Naive thymus-derived CD4-positive, alpha-beta T cell (primary cell): ENCODE measurements around the gene WFIKKN2. TPM values are rescaled to one million over a fixed set of nuclear protein-coding genes. Genes with fewer than 3 reads are reported as not detected.
A peak's percentile ranks its signal among the peaks of the same experiment; 100 is the strongest.

Source experiments
- ATAC-seq: fragments of 150-1000 bp; cut with Tn5 transposase; 2 replicates; pipeline ENCODE4 v1.10.0; 2021; ENCODE audit warnings: mild to moderate bottlenecking, moderate library complexity
- CTCF ChIA-PET: fragments of 350-600 bp; sonication (Branson Sonifier 250); formaldehyde crosslinking; loops from one replicate; lab custom pipeline; 2021; ENCODE audit warnings: antibody characterized with exemption; lab: Charles Lee
- POLR2A ChIA-PET: fragments of 350-600 bp; sonication (Branson Sonifier 250); formaldehyde crosslinking; loops from one replicate; lab custom pipeline; 2021; ENCODE audit warnings: antibody characterized with exemption, inconsistent platforms; lab: Charles Lee
- DNase-seq, 9 donors: peaks; one replicate each; pipeline versions ENCODE4 v3.0.0 to v3.0.0-alpha.2; 2020 to 2022; ENCODE audit warnings: mixed read lengths in 1 of 9
- H3K27ac ChIP-seq: one replicate; pipeline ENCODE4 v1.7.0; 2013; ENCODE audit warnings: mild to moderate bottlenecking, low read depth, low read length, moderate library complexity
- H3K27me3 ChIP-seq, 2 donors: one replicate each; pipeline ENCODE4 v1.7.0; 2013; ENCODE audit warnings: low read length in 2 of 2, mild to moderate bottlenecking in 2 of 2, moderate library complexity in 2 of 2; ENCODE audit not compliant: control insufficient read depth in 2 of 2, insufficient read depth in 2 of 2
- H3K36me3 ChIP-seq, 3 experiments: 1 replicate in 2 of 3; 2 replicates in 1 of 3; pipeline ENCODE4 v1.7.0; 2013; ENCODE audit warnings: low read length in 3 of 3, mild to moderate bottlenecking in 3 of 3, moderate library complexity in 1 of 3; ENCODE audit not compliant: insufficient read depth in 3 of 3, control insufficient read depth in 2 of 3
- H3K4me1 ChIP-seq, 2 donors: one replicate each; pipeline ENCODE4 v1.7.0; 2013; ENCODE audit warnings: low read length in 2 of 2, mild to moderate bottlenecking in 2 of 2, moderate library complexity in 1 of 2; ENCODE audit not compliant: control insufficient read depth in 2 of 2, insufficient read depth in 2 of 2
- H3K4me3 ChIP-seq: 2 replicates; pipeline ENCODE4 v1.7.0; 2013; ENCODE audit warnings: mild to moderate bottlenecking, low read length
- H3K9me3 ChIP-seq, 3 experiments: 1 replicate in 2 of 3; 2 replicates in 1 of 3; pipeline ENCODE4 v1.7.0; 2013; ENCODE audit warnings: low read length in 3 of 3; ENCODE audit not compliant: control insufficient read depth in 2 of 3
- H3K27ac Mint-ChIP-seq, 9 donors: one replicate each; pipeline ENCODE4 v1.8.0; 2020 to 2022; ENCODE audit warnings: mixed read lengths in 9 of 9, mild to moderate bottlenecking in 8 of 9, moderate library complexity in 5 of 9, inconsistent platforms in 2 of 9
- H3K27me3 Mint-ChIP-seq, 5 donors: one replicate each; pipeline ENCODE4 v1.8.0; 2021 to 2022; ENCODE audit warnings: mixed read lengths in 5 of 5, mild to moderate bottlenecking in 1 of 5
- H3K36me3 Mint-ChIP-seq, 5 donors: one replicate each; pipeline ENCODE4 v1.8.0; 2020 to 2022; ENCODE audit warnings: mixed read lengths in 5 of 5, mild to moderate bottlenecking in 3 of 5, inconsistent platforms in 1 of 5
- H3K4me1 Mint-ChIP-seq, 7 donors: one replicate each; pipeline ENCODE4 v1.8.0; 2020 to 2022; ENCODE audit warnings: mixed read lengths in 7 of 7, mild to moderate bottlenecking in 3 of 7, inconsistent platforms in 1 of 7
- H3K4me3 Mint-ChIP-seq, 10 donors: one replicate each; pipeline ENCODE4 v1.8.0; 2020 to 2022; ENCODE audit warnings: mild to moderate bottlenecking in 10 of 10, mixed read lengths in 10 of 10, moderate library complexity in 6 of 10, inconsistent platforms in 2 of 10
- H3K9me3 Mint-ChIP-seq, 11 donors: one replicate each; pipeline ENCODE4 v1.8.0; 2020 to 2022; ENCODE audit warnings: mixed read lengths in 11 of 11, mild to moderate bottlenecking in 4 of 11, inconsistent platforms in 1 of 11, moderate library complexity in 1 of 11
- intact Hi-C, 2 donors: fragments of 100-400 bp; cut with micrococcal nuclease; formaldehyde crosslinking; loops; one replicate each; pipeline ENCODE4 v1.15.1; 2023
- polyA plus RNA-seq, 2 donors: library from polyadenylated mRNA; unstranded; fragments of 300-500 nt; fragmentation: Illumina TruSeq; gene quantifications; one replicate each; pipeline ENCODE4 v1.2.3, GENCODE V29; 2021
- total RNA-seq, 6 experiments: library from RNA in 5 of 6; stranded (reverse) in 5 of 6; gene quantifications; 1 replicate in 5 of 6; 2 replicates in 1 of 6; pipeline ENCODE4 v1.2.3 and lab custom pipeline; 2021 to 2026

WFIKKN2 gene
- total and polyA plus RNA-seq, 7 experiments from 2014 or later = not detected

GRCh38 chr17:50848039-50848438 is 12.7 kb downstream of the WFIKKN2 start:
- Histone ChIP-seq H3K4me3 (no peak overlapping the region), H3K27ac (no peak overlapping the region), H3K36me3 (no peaks in the 10 kb centered on the region), H3K27me3 (no peaks in the 10 kb centered on the region), H3K4me1 (peaks cover 5 to 7% of the 10 kb centered on the region in 2 donors), H3K9me3 (no peaks in the 10 kb centered on the region)
- Mint-ChIP-seq H3K4me3 (no peak overlapping the region), H3K36me3 (no peaks in the 10 kb centered on the region), H3K4me1 (peaks cover 11 to 17% (median 16%) of the 10 kb centered on the region in 7 donors), H3K9me3 (peaks cover 0 to 1% (median 0%) of the 10 kb centered on the region in 11 donors), H3K27me3 (peaks cover 0 to 2% (median 0%) of the 10 kb centered on the region in 5 donors), H3K27ac (no peak overlapping the region)
- ChIA-PET CTCF (interaction anchor here (10.8 kb wide), 1 partner anchor 103 kb away, joined by 393 read pairs; no protein-coding TSS in a partner anchor), POLR2A (interaction anchor here (0.7 to 13.6 kb wide), 3 partner anchors 16 to 97 kb away, joined by 3 to 282 read pairs (median 3); partner anchors contain the start of gene TOB1)
- intact Hi-C loops = no loop called here
- DNase-seq = no peak
- ATAC-seq = no peak

GRCh38 chr17:50848711-50849110 is 13.3 kb downstream of the WFIKKN2 start:
- Mint-ChIP-seq H3K36me3 (no peaks in the 10 kb centered on the region), H3K9me3 (peaks cover 0 to 1% (median 0%) of the 10 kb centered on the region in 11 donors), H3K27ac (no peak overlapping the region), H3K27me3 (peaks cover 0 to 8% (median 0%) of the 10 kb centered on the region in 5 donors), H3K4me3 (no peak overlapping the region), H3K4me1 (peaks cover 13 to 22% (median 20%) of the 10 kb centered on the region in 7 donors)
- Histone ChIP-seq H3K27me3 (no peaks in the 10 kb centered on the region), H3K4me1 (peaks cover 5 to 7% of the 10 kb centered on the region in 2 donors), H3K4me3 (no peak overlapping the region), H3K9me3 (no peaks in the 10 kb centered on the region), H3K36me3 (no peaks in the 10 kb centered on the region), H3K27ac (no peak overlapping the region)
- ChIA-PET CTCF (interaction anchor here (0.7 to 10.8 kb wide), 2 partner anchors 102 to 132 kb away, joined by 5 to 393 read pairs; no protein-coding TSS in a partner anchor), POLR2A (interaction anchor here (0.7 to 13.6 kb wide), 4 partner anchors 15 to 302 kb away, joined by 3 to 282 read pairs (median 3); partner anchors contain the start of genes SPATA20 and TOB1)
- intact Hi-C loops = no loop called here
- DNase-seq (no peak), ATAC-seq (no peak)

- H3K9me3 Mint-ChIP-seq = peaks cover 0 to 1% (median 0%) of the 10 kb centered on the region in 11 donors
- ChIA-PET POLR2A (interaction anchor here (3.9 to 18.6 kb wide), 3 partner anchors 13 to 99 kb away, joined by 54 to 828 read pairs (median 282); partner anchors contain the start of gene TOB1), CTCF (interaction anchor here (4.5 to 10.8 kb wide), 2 partner anchors 12 to 100 kb away, joined by 58 to 393 read pairs; no protein-coding TSS in a partner anchor)
- peaks cover 18 to 31% (median 27%) of the 10 kb centered on the region in 7 donors for H3K4me1 Mint-ChIP-seq
- no peaks in the 10 kb centered on the region for H3K27me3 ChIP-seq
- no peaks in the 10 kb centered on the region for H3K9me3 ChIP-seq
- intact Hi-C loops = loop anchor here (5.0 kb wide), 2 partner anchors 207 to 302 kb away; partner anchors contain the start of gene NME1 (in 1 of the 2)
- peaks cover 5 to 7% of the 10 kb centered on the region in 2 donors for H3K4me1 ChIP-seq
- no peak for ATAC-seq
- no peak overlapping the region for H3K27ac Mint-ChIP-seq
- no peak overlapping the region for H3K27ac ChIP-seq
- no peak for DNase-seq
- H3K4me3 ChIP-seq = no peak overlapping the region
- H3K4me3 Mint-ChIP-seq = no peak overlapping the region
- peaks cover 0 to 25% (median 0%) of the 10 kb centered on the region in 5 donors for H3K27me3 Mint-ChIP-seq
- no peaks in the 10 kb centered on the region for H3K36me3 Mint-ChIP-seq
- H3K36me3 ChIP-seq = no peaks in the 10 kb centered on the region
These were observed 15.3 kb downstream of the WFIKKN2 start for GRCh38 chr17:50850640-50851039.

DNA sequence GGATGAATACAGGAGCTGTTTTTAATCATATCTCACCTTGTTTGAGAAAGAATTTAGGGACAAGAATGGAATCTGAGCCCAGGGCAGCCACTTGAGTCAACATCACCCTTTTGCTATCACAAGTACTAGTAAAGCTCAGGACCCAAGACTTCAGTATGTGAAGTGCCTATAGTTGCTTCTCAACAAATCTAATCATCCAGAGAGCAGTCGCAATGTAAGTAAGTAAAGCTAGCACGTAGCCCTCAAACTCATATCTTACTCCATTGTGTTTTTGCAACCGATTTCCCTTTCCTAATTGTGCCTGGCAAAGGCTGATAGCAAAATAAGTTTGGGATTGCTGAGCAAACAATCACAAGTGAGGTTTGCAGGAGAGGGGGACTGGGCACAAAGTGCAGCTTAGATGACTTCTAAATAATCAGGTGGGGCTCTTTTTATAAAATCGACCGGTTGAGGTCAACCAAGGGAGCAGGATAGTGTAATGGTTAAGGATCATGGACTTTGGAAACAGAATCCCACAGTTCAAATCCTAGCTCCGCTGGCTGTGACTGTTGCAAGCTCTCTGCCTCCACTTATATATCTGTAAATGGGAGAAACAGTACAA is 17.7 kb downstream of the WFIKKN2 start:
- ChIA-PET POLR2A (interaction anchor here (0.8 to 18.6 kb wide), 13 partner anchors 11 to 102 kb away, joined by 3 to 828 read pairs (median 6); partner anchors contain the start of gene TOB1), CTCF (interaction anchor here (1.0 to 10.8 kb wide), 21 partner anchors 10 to 300 kb away, joined by 3 to 393 read pairs (median 4); partner anchors contain the start of genes NME1 and TOB1)
- H3K4me3 ChIP-seq = no peak overlapping the region
- Mint-ChIP-seq H3K4me3 (peak overlapping the region in 8 of 10 donors; percentile 75 to 89 (median 85)), H3K27ac (peak overlapping the region in 7 of 9 donors; percentile 41 to 93 (median 88)), H3K36me3 (no peaks in the 10 kb centered on the region), H3K9me3 (peaks cover 0 to 1% (median 0%) of the 10 kb centered on the region in 11 donors), H3K4me1 (peaks cover 18 to 40% (median 28%) of the 10 kb centered on the region in 7 donors), H3K27me3 (peaks cover 0 to 32% (median 0%) of the 10 kb centered on the region in 5 donors)
- intact Hi-C loops = loop anchor here (2.0 to 5.0 kb wide), 3 partner anchors 204 to 299 kb away; partner anchors contain the start of gene NME1 (in 1 of the 2)
- no peak for DNase-seq
- ATAC-seq = no peak
- H3K4me1 ChIP-seq = peaks cover 5 to 7% of the 10 kb centered on the region in 2 donors
- H3K36me3 ChIP-seq = no peaks in the 10 kb centered on the region
- H3K9me3 ChIP-seq = no peaks in the 10 kb centered on the region
- no peaks in the 10 kb centered on the region for H3K27me3 ChIP-seq
- no peak overlapping the region for H3K27ac ChIP-seq

DNA sequence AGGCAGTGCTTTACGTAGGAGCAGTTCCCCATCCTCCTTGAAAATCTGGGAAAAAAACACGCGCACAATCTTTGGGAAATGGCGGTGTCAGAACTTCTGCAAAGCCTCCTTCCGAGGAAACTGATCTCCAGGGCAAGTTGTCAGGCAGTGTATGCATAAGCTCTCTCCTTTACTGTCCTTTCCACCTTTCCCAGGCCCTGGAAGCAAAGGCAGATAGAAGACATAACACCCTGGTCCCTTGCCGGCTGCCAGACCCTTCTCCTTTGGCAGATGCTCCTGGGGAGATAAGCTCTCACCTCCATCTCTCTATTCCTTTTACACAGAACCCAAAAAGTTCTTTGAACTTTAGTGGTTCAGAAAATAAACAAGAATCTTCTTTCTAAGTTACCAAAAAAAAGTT is 18.4 kb downstream of the WFIKKN2 start:
- Mint-ChIP-seq H3K27ac (peak overlapping the region in 5 of 9 donors; percentile 3 to 53 (median 44)), H3K4me1 (peaks cover 18 to 45% (median 28%) of the 10 kb centered on the region in 7 donors), H3K4me3 (no peak overlapping the region), H3K36me3 (no peaks in the 10 kb centered on the region), H3K27me3 (peaks cover 0 to 32% (median 0%) of the 10 kb centered on the region in 5 donors), H3K9me3 (no peaks in the 10 kb centered on the region)
- intact Hi-C loops = loop anchor here (2.0 to 5.0 kb wide), 3 partner anchors 203 to 299 kb away; partner anchors contain the start of gene NME1 (in 1 of the 2)
- Histone ChIP-seq H3K27ac (no peak overlapping the region), H3K4me1 (peaks cover 5 to 7% of the 10 kb centered on the region in 2 donors), H3K27me3 (no peaks in the 10 kb centered on the region), H3K36me3 (no peaks in the 10 kb centered on the region), H3K4me3 (no peak overlapping the region), H3K9me3 (no peaks in the 10 kb centered on the region)
- POLR2A ChIA-PET = interaction anchor here (1.0 to 18.6 kb wide), 9 partner anchors 10 to 101 kb away, joined by 3 to 828 read pairs (median 15); partner anchors contain the start of gene TOB1
- CTCF ChIA-PET = interaction anchor here (1.0 to 10.8 kb wide), 9 partner anchors 9 to 299 kb away, joined by 3 to 393 read pairs (median 9); partner anchors contain the start of genes NME1 and TOB1
- no peak for ATAC-seq
- DNase-seq = no peak

GRCh38 chr17:50855708-50856330 is 20.4 kb downstream of the WFIKKN2 start:
- Histone ChIP-seq H3K36me3 (no peaks in the 10 kb centered on the region), H3K4me3 (no peak overlapping the region), H3K27me3 (no peaks in the 10 kb centered on the region), H3K9me3 (no peaks in the 10 kb centered on the region), H3K27ac (no peak overlapping the region), H3K4me1 (peaks cover 5 to 9% of the 10 kb centered on the region in 2 donors)
- ChIA-PET CTCF (interaction anchor here (0.6 to 10.8 kb wide), 3 partner anchors 11 to 229 kb away, joined by 3 to 393 read pairs (median 5); no protein-coding TSS in a partner anchor), POLR2A (interaction anchor here (1.3 to 18.6 kb wide), 5 partner anchors 8 to 106 kb away, joined by 3 to 828 read pairs (median 282); partner anchors contain the start of gene TOB1)
- Mint-ChIP-seq H3K36me3 (peaks cover 0 to 2% (median under 1%) of the 10 kb centered on the region in 5 donors), H3K27ac (no peak overlapping the region), H3K4me3 (no peak overlapping the region), H3K27me3 (peaks cover 0 to 32% (median 0%) of the 10 kb centered on the region in 5 donors), H3K4me1 (peaks cover 20 to 48% (median 30%) of the 10 kb centered on the region in 7 donors), H3K9me3 (no peaks in the 10 kb centered on the region)
- intact Hi-C loops = no loop called here
- ATAC-seq (no peak), DNase-seq (no peak)
